RWPE2 (cell line): Measurements from ENCODE around the gene NFIL3.
"Not testable (repeated sequence)": the region's sequence is repeated elsewhere in the genome, so short reads cannot be mapped to it uniquely, and the experiment has no call there.

Experiments used
- ATAC-seq: fragments of 200-7000 bp; cut with Tn5 transposase; 3 replicates; pipeline ENCODE4 v1.9.1; 2021; ENCODE audit warnings: low read depth
- DNase-seq: peaks from one replicate; pipeline ENCODE4 v3.0.0-alpha.2; 2020; ENCODE audit warnings: low spot score
- H3K27ac ChIP-seq: fragments of 450-650 bp; 2 replicates; pipeline ENCODE4 v1.5.1; 2017; ENCODE audit warnings: mild to moderate bottlenecking; ENCODE audit not compliant: poor library complexity, severe bottlenecking
- H3K27me3 ChIP-seq: fragments of 250-450 bp; sonication (Bioruptor Pico); 2 replicates; pipeline ENCODE4 v1.5.1; 2021; ENCODE audit warnings: mild to moderate bottlenecking, moderate library complexity; ENCODE audit not compliant: insufficient read depth, poor library complexity, severe bottlenecking
- H3K36me3 ChIP-seq: fragments of 250-450 bp; sonication (Bioruptor Pico); 2 replicates; pipeline ENCODE4 v1.5.1; 2020; ENCODE audit warnings: low read depth, mild to moderate bottlenecking, moderate library complexity
- H3K4me1 ChIP-seq: fragments of 250-450 bp; sonication (Bioruptor Pico); 2 replicates; pipeline ENCODE4 v1.5.1; 2021; ENCODE audit warnings: mild to moderate bottlenecking, moderate library complexity; ENCODE audit not compliant: insufficient read depth, poor library complexity, severe bottlenecking
- H3K4me3 ChIP-seq: fragments of 250-450 bp; sonication (Bioruptor Pico); 2 replicates; pipeline ENCODE4 v1.5.1; 2021; ENCODE audit warnings: mild to moderate bottlenecking, moderate library complexity; ENCODE audit not compliant: severe bottlenecking
- H3K9me3 ChIP-seq: fragments of 250-450 bp; sonication (Bioruptor Pico); 2 replicates; pipeline ENCODE4 v1.5.1; 2021; ENCODE audit warnings: mild to moderate bottlenecking, moderate library complexity; ENCODE audit not compliant: severe bottlenecking
- TF ChIP-seq, protein P1 (sequence below): fragments of 450-650 bp; IDR thresholded peaks from one replicate; pipeline ENCODE4 v1.5.1; 2017; ENCODE audit warnings: mild to moderate bottlenecking, moderate library complexity; ENCODE audit not compliant: poor library complexity, severe bottlenecking

Gene NFIL3, protein sequence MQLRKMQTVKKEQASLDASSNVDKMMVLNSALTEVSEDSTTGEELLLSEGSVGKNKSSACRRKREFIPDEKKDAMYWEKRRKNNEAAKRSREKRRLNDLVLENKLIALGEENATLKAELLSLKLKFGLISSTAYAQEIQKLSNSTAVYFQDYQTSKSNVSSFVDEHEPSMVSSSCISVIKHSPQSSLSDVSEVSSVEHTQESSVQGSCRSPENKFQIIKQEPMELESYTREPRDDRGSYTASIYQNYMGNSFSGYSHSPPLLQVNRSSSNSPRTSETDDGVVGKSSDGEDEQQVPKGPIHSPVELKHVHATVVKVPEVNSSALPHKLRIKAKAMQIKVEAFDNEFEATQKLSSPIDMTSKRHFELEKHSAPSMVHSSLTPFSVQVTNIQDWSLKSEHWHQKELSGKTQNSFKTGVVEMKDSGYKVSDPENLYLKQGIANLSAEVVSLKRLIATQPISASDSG

DNA sequence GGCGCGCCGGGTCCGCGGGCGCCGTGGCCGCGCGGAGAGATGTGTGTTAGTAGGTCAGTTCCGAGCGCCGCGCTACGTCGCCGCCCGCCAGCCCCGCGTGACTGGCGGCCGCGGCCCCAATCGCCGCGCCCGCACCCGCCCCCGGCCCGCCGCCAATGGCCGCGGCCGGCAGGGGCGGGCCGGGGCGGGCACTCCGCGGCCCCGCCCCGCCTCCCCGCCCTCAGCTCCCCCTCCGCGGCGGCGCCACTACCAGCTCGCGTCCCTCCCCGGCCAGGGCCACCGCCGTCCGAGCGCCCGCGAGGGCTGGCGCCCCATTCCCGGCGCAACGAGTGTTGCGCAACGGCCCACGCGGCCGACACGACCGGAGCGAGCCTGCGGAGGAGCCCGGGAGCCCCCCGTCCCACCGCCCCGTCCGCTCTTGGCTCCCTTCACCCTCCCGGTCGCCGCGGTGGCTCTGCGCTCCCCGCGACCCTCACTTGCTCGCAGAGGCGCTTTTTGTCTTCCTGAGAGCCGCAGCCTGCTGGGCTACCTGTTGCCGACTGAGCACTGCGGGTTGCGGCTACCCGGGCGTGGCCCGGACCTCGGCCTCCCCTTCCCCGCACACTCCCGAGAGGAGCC is at the start of gene NFIL3:
TSS of gene NFIL3 (minus strand) at position 48 of the 618 bp plus-strand sequence. CDS start 13,098 bp downstream, outside the sequence.
- peak within 1 kb of the TSS; percentile 83 for H3K27ac ChIP-seq
- H3K9me3 ChIP-seq: no peaks in the 10 kb centered on the region

DNA sequence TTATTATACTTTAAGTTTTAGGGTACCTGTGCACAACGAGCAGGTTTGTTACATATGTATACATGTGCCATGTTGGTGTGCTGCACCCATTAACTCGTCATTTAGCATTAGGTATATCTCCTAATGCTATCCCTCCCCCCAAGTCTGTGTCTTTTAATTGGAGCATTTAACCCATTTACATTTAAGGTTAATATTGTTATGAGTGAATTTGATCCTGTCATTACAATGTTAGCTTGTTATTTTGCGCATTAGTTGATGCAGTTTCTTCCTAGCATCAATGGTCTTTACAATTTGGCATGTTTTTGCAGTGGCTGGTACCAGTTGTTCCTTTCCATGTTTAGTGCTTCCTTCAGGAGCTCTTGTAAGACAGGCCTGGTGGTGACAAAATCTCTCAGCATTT is 47.9 kb upstream of the NFIL3 start:
- not testable (repeated sequence) for H3K4me3 ChIP-seq, DNase-seq, H3K27me3 ChIP-seq, H3K27ac ChIP-seq, H3K36me3 ChIP-seq, H3K4me1 ChIP-seq, ATAC-seq, H3K9me3 ChIP-seq

More for the DNA sequence above, at the start of gene NFIL3:
- DNase-seq: no peak
- peak; percentile 63 for ATAC-seq
- no peaks in the 10 kb centered on the region for H3K36me3 ChIP-seq
- H3K4me3 ChIP-seq: peak within 1 kb of the TSS; percentile 57
- H3K27me3 ChIP-seq: no peaks in the 10 kb centered on the region
- TF ChIP-seq, protein P1, sequence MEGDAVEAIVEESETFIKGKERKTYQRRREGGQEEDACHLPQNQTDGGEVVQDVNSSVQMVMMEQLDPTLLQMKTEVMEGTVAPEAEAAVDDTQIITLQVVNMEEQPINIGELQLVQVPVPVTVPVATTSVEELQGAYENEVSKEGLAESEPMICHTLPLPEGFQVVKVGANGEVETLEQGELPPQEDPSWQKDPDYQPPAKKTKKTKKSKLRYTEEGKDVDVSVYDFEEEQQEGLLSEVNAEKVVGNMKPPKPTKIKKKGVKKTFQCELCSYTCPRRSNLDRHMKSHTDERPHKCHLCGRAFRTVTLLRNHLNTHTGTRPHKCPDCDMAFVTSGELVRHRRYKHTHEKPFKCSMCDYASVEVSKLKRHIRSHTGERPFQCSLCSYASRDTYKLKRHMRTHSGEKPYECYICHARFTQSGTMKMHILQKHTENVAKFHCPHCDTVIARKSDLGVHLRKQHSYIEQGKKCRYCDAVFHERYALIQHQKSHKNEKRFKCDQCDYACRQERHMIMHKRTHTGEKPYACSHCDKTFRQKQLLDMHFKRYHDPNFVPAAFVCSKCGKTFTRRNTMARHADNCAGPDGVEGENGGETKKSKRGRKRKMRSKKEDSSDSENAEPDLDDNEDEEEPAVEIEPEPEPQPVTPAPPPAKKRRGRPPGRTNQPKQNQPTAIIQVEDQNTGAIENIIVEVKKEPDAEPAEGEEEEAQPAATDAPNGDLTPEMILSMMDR: no peak
- H3K4me1 ChIP-seq: peaks cover 15% of the 10 kb centered on the region

DNA sequence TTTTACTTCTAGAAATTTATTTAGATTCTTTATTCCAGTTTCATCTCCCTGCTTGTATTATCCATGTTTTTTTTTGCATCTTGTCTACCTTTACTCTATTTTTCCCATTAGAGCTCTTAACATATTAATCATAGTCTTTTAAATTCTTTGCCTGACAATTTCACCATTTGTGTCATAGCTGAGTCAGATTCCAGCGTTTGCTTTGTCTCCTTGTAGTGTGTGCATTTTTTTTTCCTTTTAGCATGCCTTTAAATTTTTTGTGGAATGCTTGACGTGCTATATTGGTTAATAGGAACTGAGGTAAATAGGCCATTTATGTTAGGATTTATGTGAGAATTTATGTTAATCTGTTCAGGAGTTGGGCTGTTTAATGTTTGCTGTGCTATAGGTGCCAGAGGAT is 41.8 kb upstream of the NFIL3 start:
- no peaks in the 10 kb centered on the region for H3K4me1 ChIP-seq
- no peak overlapping the region for H3K4me3 ChIP-seq
- TF ChIP-seq, protein P1: no peak
- H3K27ac ChIP-seq: no peak overlapping the region
- H3K27me3 ChIP-seq: peaks cover 3% of the 10 kb centered on the region
- DNase-seq (no peak), ATAC-seq (peak; percentile 52; the same call in 2 of the 3 replicates)
- no peaks in the 10 kb centered on the region for H3K36me3 ChIP-seq
- no peaks in the 10 kb centered on the region for H3K9me3 ChIP-seq

DNA sequence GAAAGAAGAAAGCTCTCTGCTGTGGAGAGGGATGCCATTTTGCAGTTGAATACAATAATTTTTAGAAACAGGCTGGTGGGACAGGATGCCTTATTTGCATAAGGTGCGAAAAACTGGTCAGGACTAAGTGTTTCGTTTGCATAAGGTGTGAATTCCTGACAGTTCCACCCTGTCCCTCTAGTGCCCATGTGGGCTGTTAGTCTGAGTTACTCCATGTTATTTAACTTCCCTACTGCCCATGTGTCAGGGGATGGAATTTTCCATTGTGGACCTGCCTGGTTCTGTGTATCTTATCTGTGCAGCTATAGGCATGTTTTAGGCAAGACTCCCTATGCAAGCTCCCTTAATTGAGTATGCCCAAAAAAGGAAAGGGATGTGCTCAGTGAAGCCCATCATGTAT is 35.3 kb upstream of the NFIL3 start:
- ATAC-seq (no peak), DNase-seq (no peak)
- Histone ChIP-seq H3K9me3 (no peaks in the 10 kb centered on the region), H3K27ac (no peak overlapping the region), H3K27me3 (peaks cover 5% of the 10 kb centered on the region), H3K4me3 (no peak overlapping the region), H3K4me1 (no peaks in the 10 kb centered on the region), H3K36me3 (no peaks in the 10 kb centered on the region)
- TF ChIP-seq, protein P1: no peak

DNA sequence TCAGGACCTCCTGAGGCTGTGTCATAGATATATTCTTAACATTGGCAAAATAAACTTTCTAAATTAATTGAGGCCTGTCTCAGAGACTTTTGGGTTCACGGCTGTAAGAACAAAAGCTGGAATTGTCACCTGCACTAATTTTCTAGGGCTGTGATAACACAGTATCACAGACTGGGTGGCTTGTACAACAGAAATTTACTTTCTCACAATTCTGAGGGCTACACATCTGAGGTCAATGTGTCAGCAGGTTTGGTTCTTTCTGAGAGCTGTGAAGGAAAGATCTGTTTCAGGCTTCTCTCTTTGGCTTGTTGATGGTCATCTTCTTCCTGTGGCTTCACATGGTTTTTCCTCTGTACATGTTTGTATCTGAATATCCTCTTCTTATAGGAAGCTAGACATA is 29.2 kb upstream of the NFIL3 start:
- H3K36me3 ChIP-seq: no peaks in the 10 kb centered on the region
- no peak for ATAC-seq
- TF ChIP-seq, protein P1: no peak
- H3K4me1 ChIP-seq: no peaks in the 10 kb centered on the region
- H3K9me3 ChIP-seq: peaks cover 2% of the 10 kb centered on the region
- H3K4me3 ChIP-seq: no peak overlapping the region
- no peak for DNase-seq
- peaks cover 11% of the 10 kb centered on the region for H3K27me3 ChIP-seq
- H3K27ac ChIP-seq: no peak overlapping the region
